ENCODE measurements around the gene CWF19L1. TPM values are rescaled to one million over a fixed set of nuclear protein-coding genes. Genes with fewer than 3 reads are reported as not detected.

CWF19L1 gene
- total RNA-seq, 1 experiment from 2014 or later = 38.0 TPM

GRCh38 chr10:100184426-100184825 lies 83.0 kb downstream of the CWF19L1 start:
- Mint-ChIP-seq H3K4me1 (peaks cover 16 to 25% of the 10 kb centered on the region in 2 experiments), H3K4me3 (peak overlapping the region; percentile 96 to 97), H3K9me3 (0 out of 5 replicates have a peak, but pooled peaks cover 0 to 3% of the 10 kb centered on the region in 2 experiments), H3K27ac (no peak overlapping the region), H3K36me3 (ENCODE audit: insufficient read depth in 1 of 3, low read depth in 3 of 3) (peaks cover 7 to 41% (median 35%) of the 10 kb centered on the region in 3 experiments), H3K27me3 (ENCODE audit: low read depth) (no peaks in the 10 kb centered on the region)
- H2BK12ac ChIP-seq (ENCODE audit: insufficient read length, low read depth, low read length) = no peak overlapping the region
- no peak overlapping the region for H3K18ac ChIP-seq (ENCODE audit: insufficient read length, low read depth, low read length)
- peak overlapping the region; percentile 77 for H3K4me2 ChIP-seq (ENCODE audit: insufficient read depth, insufficient read length, low read length)
- no peak overlapping the region for H2BK20ac ChIP-seq (ENCODE audit: low read depth, low read length, poor library complexity, severe bottlenecking)
- no peaks in the 10 kb centered on the region for H3K79me2 ChIP-seq (ENCODE audit: insufficient read depth, low read length)
- no peak overlapping the region for H4K91ac ChIP-seq (ENCODE audit: insufficient read length, low read depth, low read length)
- no peak overlapping the region for H2AFZ ChIP-seq (ENCODE audit: low read length)
- H3K27ac ChIP-seq (ENCODE audit: insufficient read length, low read depth, low read length) = no peak overlapping the region
- H3T11ph ChIP-seq (ENCODE audit: low read length) = no peak overlapping the region
- no peak overlapping the region for H4K8ac ChIP-seq (replicated peaks; ENCODE audit: insufficient read length, low read depth, low read length)
- H3K23me2 ChIP-seq (ENCODE audit: insufficient read length, low read depth, low read length, poor library complexity, severe bottlenecking) = peaks cover 12% of the 10 kb centered on the region
- no peak overlapping the region for H3K23ac ChIP-seq (ENCODE audit: insufficient read length, low read depth, low read length)
- no peak overlapping the region for H3K14ac ChIP-seq (ENCODE audit: insufficient read depth, low read length)
- no peak overlapping the region for H4K5ac ChIP-seq (ENCODE audit: insufficient read length, low read depth, low read length)
- H2BK5ac ChIP-seq (ENCODE audit: insufficient read length, low read length) = no peak overlapping the region
- no peak overlapping the region for H2BK15ac ChIP-seq (ENCODE audit: low read depth, low read length)
- no peak overlapping the region for H3K4ac ChIP-seq (ENCODE audit: low read depth, low read length)
- no peaks in the 10 kb centered on the region for H3K79me1 ChIP-seq (ENCODE audit: insufficient read depth, low read depth, low read length, poor library complexity, severe bottlenecking)
- H3K4me1 ChIP-seq (ENCODE audit: insufficient read depth, low read length) = no peaks in the 10 kb centered on the region
- H3K27me3 ChIP-seq (ENCODE audit: insufficient read depth, low read length) = no peaks in the 10 kb centered on the region
- H3K9ac ChIP-seq (ENCODE audit: extremely low read depth, insufficient read length, low read length) = no peak overlapping the region
- TF ChIP-seq CTCF (conservative IDR thresholded peaks at IDR 0.05) = no peak
- no CpG with 5 or more reads among the region's 1 CpG for WGBS (ENCODE audit: extremely low coverage, insufficient read length, low lambda C conversion rate)
- DNase-seq = no peak
- H3K9me3 ChIP-seq (ENCODE audit: control insufficient read depth, low read depth, low read length) = no peaks in the 10 kb centered on the region
- no peak overlapping the region for H3K56ac ChIP-seq (ENCODE audit: insufficient read length, low read depth, low read length)
- no peak overlapping the region for H2AK5ac ChIP-seq (ENCODE audit: insufficient read length, low read length)
- H4K20me1 ChIP-seq (ENCODE audit: control insufficient read depth, insufficient read depth, insufficient read length) = no peaks in the 10 kb centered on the region
- H2BK120ac ChIP-seq (ENCODE audit: low read depth, low read length, poor library complexity, severe bottlenecking) = no peak overlapping the region
